Right kidney (tissue), 1 donor: ENCODE data around the gene PRKAG2.
"Not testable (repeated sequence)": the region's sequence is repeated elsewhere in the genome, so short reads cannot be mapped to it uniquely, and the experiment has no call there.

Source experiments
- DNase-seq: peaks from one replicate; pipeline ENCODE4 v3.0.0-alpha.2; 2016

PRKAG2 gene

DNA sequence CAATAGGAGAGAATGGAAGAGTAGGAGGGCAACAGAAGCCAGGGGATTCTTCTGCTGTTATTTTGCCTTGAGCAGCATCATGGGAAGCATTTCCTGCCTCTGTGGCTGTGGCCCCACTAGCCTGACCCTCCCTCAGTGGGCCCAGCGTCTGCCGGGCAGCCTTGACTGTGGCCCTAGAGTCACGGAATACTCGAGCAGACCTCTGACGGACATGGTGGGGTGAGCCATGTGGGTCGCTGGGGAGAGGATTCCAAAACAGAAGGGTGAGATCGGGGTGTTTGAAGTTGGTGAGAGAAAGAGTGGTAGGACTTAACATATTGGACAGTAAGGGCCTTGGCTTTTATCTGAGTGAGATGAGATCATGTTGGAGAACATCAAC is 8.3 kb upstream of the PRKAG2 start:
- no peak for DNase-seq

DNA sequence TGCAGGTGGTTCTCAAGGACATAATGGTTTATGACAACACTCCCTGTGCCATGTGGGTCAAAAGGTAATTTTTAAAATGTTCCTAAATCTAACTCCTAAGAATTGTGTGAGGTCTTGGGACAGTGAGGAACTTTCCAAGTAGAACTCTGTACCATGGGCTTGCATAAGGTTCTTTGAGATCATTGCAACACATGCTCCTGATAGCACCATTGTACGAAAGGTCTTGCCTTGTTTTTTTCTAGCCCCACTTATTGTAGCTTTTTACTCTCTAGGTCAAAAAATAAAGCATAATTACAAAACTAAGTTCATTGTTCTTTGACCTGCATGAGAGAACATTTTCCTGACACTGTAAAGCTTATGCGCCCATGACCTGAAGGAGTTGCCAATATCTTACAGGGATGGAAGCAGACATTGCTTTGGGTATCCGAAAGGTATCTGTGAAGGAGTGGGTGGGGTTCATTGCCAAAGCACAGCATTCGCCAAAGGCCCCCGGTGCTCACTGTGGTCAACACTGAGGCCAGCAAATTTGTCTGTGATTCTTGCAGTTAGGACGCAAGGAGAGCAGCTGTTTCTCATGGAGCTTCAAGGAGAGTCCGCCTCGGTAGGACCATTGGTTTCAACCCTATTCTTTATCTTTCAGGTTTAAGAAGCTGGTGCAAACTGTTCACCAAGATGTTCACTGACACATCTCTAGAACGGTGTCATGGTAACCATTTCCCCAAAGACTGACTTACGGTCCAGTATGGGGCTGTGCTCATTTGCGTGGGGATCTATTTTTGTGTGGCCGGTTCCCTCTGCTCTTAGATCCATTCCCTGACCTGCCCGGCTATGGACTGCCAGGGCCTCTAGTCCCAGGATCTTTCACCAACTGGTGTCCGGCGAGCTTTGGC is 7.6 kb upstream of the PRKAG2 start:
- DNase-seq: no peak

DNA sequence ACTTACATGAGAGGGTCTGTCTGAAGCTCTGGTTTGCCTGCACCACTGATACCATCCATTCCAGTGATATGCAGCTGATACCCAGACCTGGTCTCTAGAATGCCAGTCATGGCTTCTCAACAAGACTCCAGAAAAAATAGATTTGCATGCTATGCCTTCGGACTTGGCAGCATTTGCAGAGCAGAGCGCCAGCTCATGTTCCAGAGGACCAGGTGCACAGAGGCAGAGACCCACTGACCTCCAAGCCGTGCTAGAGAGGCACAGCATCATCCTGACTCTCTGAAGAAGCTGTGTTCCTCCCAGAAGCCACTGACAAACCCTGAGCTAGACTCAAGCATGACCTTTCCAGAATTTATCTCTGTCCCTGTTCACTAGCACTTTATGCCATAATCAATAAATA is 6.9 kb upstream of the PRKAG2 start:
- DNase-seq: no peak

DNA sequence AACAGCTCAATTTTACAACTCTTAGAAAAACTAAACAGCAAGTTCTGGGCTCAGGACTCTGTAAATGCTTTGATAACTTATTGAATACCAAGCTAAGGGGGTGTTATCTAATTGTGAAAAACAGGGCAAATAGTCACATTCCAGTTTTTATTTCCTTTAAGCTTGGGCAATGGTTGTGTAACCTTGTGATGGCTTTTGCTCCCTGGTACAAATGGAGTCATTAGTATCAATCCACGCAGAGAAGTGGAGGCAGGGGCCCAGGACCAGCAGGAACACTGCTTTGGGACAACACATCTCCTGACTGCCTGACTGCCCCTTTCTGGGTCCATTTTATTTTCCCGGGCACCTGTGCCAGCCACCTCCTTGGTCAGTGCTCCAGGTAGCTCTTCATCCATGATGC is 5.8 kb upstream of the PRKAG2 start:
- DNase-seq: no peak

DNA sequence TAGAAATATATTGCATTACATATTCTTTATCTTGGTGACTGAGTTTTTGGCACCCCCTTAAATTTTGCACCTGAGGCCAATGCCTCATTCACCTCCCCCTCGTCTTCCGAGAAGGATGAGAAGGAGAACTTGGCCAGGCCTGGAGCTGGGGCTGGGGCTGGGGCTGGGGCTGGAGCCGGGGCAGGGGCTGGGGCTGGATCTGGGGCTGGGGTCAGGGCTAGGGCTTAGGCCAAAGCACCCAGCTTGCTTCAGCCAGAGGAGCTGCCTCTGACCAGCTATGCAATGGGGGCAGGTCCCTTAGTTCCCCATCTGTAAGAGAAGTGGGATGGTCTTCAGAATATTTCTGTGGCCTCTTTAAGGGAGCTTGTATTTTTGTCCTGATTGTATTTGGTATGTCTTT is 3.8 kb upstream of the PRKAG2 start:
- no peak for DNase-seq

DNA sequence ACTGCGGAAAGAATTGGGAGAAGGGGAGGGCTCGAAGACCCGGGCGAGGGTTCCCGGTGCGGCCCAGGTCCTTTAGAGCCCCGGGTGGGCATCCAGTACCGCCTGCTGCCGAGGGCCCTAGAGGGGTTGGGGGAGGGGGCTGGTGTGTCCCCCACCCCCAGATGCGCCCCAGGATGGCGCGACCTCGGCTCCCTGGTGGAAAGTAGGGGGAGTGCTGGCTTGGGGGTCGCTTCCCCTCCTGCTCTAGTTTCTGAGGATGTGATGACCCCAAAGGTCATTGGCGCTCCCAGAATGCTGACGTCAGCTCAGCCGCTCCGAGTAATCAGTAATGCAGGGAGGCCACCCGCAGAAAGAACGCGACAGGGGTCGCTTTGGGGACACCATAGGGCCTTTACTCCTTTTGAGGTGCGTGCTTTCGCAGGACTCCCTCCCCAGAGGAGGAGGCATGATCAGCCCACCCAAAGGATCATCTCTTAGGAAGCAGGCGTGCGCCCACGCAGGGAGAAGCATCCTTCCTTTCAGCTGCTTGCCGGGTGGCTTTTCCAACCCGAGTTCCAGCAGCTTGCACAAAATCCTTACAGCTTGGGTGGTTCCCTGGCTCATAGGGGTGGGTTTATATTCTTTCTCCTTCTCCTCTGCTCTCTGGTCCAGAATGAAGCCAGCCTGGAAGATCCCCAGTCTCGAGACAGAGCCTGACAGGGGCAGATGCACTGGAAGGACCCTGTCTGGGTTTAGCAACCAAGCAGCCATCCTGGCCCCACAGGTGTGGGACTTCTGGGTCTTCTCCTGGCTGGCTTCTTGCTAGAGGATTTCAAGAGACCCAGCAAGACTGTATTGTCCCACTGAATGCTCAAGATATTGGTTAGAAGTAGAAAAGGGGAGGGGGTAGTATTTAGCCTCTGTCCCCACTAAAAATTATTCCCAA is 1.3 kb upstream of the PRKAG2 start:
- peak; percentile 35 for DNase-seq

DNA sequence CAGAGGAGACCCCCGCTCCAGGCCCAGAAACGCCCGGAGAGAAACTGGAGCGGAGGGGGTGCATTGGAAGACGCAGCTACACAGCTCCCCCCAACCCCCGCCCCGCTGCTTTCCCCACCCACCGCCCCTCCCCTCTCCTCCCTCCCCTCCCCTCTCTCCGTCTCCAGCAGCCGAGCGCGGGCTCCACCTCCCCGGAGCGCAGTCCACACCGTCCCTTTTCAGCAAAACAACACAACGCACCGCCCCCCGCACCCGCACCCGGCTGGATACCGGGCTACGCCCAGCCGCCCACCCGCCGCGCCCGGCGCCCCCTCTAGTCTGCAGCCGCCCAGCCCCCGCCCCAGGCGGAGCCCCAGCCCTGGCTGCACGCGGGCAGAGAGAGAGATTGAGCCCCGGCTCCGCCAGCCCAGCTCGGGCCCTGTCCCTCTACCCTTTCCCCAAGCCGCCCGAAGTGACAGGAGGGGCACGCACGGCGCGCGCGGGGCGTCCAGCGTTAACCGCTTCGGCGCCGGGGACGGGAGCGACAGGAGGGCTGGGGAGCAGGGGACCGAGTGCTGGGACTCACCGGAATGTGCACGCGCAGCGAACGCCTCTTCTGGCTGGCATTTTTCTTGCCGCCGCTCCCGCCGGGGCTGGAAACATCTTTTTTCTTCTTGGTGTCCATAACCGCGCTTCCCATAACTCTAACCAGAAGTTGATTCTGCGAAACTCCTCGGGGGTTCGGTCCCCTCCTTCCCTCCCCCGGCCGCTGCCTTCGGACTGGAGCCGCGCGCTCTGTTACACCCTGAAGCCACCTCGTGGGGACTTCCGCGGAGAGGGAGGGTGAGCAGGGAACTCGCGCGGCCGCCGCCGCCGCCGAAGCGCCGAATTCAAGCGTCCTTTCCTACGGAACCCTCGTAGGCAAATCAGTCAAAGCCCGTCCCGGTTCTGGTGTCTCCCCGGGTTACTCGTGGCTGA is 695 bp downstream of the PRKAG2 start:
- DNase-seq: peak; percentile 82

DNA sequence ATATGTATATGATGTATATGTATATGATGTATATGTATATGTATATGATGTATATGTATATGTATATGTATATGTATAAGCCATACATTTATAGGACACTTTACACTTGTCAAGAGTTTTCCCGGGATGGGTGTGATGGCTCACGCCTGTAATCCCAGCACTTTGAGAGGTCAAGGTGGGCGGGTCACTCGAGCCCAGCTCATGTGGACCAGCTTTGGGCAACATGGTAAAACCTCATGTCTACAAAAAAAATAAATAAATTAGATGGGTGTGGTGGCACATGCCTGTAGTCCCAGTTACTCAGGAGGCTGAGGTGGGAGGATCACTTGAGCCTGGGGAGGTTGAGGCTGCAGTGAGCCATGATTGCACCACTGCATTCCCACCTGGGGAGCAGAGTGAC is 2.4 kb downstream of the PRKAG2 start:
- not testable (repeated sequence) for DNase-seq

DNA sequence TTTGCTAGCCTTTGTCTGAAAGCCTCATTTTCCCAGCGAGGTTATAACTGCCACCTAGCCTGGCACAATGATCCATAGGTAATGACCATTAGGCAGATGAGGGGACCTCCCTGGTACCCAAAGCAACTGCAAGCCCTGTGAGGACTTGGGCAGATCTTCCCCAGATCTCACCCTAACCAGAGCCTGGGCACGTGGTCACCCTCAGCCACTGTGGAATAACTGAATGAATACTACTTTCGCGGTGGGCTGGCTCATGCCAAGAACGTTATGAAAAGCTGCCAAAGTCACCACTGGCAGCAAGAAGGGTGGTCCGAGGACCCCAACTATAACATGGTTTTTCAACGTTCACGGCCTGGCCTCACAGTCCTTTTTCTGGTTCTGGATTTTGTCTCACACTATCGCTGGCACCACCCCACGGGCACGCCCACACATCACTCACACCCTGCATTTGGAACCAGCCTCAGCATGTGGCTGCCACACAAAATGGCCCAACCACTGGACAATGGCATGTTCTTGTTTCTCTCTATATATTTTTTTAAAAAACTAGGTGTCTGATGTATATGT is 3.4 kb downstream of the PRKAG2 start:
- DNase-seq: no peak

DNA sequence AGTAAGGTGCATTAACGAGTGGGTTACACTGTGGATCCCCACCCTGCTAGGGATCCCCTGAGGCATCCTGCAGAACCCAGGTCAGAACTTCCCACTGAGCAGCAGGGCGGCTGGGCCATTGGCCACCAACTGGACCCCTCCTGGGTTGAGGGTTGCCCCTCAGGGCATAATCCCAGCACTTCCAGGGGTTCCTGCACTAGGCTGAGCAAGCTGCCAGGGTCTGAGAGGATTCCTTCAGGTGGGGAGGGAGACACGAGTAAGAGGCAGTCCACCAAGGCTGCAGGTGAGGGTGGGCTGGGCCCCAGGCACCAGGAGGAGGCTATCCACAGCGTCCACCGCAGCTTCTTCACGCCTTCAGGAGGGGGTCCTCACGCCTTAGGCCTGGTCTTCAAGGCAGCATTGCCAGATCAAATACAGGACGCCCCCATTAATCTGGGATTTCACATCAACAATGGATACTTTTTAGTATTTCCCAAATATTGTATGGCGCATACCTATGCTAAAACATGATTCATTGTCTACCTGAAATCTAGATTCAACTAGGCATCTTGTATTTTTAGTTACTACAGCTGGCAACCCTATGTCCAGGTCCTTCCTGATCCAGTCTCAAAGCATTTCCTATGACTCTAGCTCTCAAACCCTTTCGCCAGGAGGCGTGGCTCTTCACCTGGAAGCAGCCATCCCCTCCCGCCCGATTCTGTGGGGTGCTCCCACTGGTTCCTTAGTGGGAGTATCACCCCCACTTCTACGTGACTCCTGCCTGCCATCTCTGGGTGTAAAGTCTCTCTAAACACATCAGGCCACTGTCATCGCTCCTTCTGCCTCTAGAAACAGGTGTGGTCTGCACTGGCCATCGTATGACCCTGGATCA is 4.1 kb downstream of the PRKAG2 start:
- no peak for DNase-seq

DNA sequence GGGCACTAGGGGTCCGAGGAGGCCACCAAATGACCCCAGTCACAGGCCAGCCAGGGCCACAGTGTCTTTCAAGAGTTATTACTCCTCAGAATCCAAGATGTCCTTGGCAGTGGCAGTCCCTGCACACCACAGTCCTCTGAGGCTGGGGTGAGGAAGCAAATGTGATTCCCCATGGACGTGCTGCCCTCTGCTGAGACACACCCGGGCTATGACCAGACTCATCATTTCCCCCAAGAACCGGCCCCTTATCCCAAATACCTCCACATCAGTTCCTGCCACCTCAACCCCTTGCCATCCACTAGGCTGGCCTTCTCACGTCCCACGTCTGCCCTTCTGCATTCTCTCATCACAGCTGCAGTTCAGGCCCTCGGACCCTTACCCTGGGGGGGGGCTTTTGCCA is 5.0 kb downstream of the PRKAG2 start:
- no peak for DNase-seq

DNA sequence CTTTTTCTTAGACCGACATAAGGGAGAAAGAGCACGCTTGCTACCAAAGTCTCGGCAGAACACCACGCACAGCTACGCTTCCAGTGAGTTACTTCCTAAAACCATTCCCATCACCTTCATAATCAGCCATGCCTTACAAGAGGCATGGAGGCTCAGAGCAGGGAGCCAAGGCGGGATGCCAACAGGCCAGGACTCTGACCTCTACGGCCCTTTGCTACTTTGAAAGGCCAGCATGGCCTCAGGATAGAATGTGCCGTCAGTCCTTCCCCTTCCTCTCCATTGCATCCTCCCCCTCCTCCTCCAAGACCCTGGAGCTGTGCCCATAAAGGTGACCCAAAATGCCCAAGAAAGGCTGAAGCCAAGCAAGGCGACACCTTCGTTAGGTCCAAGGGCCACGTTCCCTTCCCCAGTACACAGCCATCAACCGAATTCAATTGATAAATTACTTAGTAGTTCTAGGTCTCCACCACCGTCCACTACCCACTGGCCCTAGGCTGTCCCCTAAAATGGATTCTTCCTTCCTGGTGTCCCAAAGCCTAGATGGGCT is 5.7 kb downstream of the PRKAG2 start:
- no peak for DNase-seq

DNA sequence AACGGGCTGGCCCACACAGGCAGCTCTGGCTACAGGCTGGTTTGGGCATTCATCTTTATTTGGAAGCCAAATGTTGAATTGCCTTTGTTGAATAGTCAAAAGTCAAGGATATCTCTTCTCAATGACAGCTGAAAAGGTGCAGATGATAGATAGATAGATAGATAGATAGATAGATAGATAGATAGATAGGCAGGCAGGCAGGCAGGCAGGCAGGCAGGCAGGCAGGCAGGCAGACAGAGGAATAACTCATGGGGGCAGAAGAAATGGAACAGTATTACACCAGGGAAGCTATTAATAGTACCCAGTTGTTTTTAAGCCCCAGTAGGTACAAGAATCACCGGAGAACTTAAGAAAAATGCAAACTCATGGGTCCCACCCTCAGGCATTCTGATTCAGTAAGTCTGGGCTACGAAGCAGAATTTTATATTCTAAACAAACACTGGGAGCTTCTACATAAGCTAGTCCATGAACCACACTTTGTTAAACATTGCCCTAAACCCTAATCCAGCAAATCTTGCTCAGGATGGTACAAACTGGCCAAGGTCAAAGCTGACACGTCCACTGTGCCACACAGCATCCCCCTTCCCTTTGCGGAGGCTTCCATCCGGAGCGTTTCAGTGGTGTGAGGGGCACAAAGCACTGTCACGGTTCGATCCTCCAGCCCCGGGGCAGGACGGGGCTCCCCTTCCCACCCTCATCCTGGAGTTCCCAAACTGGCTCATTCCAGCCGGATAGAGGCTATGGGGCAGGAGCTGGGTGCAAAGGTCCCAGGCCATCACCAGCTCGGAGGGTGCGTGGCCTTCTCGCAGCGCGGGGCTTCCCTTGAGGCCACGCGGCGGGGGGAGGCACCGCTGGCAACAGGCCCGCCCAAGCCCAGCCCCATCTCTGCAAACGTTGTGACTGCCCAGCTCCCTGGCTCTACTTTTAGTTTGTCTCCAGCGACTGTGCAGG is 6.7 kb downstream of the PRKAG2 start:
- DNase-seq: no peak

DNA sequence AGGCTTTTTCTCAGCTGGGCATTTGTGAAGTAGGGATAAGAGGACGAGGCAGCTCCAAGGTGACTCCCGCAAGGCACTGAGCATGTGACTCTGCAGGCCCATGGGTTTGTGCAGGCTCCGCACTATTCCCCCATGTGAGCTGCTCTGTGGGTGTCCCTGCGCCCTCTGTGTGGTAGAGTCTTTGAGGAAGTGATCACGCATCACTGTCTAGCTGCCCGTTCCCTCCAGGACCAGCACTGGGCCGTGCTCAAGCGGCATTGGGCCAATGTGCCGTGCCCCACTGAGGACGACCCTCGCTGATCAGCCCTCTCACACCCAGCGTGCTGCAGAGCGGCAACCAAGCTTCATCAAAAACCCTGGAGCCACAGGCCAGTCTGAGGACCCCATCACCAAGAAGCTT is 7.5 kb downstream of the PRKAG2 start:
- no peak for DNase-seq

DNA sequence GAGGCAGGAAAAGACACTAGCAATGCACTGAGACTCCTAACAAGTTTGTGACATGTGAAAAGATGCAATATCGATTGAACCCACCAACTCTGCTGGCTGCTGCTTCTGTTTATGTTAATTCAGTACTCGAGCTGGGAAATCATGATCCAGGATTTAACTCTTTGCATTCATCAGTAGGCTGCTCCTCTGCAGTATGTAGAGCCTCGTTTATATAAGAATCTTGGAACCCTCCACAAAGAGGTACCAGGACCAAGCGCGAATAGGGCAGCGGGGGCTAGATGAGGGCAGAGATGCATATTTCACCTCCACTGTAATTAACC is 7.8 kb downstream of the PRKAG2 start:
- DNase-seq: no peak

DNA sequence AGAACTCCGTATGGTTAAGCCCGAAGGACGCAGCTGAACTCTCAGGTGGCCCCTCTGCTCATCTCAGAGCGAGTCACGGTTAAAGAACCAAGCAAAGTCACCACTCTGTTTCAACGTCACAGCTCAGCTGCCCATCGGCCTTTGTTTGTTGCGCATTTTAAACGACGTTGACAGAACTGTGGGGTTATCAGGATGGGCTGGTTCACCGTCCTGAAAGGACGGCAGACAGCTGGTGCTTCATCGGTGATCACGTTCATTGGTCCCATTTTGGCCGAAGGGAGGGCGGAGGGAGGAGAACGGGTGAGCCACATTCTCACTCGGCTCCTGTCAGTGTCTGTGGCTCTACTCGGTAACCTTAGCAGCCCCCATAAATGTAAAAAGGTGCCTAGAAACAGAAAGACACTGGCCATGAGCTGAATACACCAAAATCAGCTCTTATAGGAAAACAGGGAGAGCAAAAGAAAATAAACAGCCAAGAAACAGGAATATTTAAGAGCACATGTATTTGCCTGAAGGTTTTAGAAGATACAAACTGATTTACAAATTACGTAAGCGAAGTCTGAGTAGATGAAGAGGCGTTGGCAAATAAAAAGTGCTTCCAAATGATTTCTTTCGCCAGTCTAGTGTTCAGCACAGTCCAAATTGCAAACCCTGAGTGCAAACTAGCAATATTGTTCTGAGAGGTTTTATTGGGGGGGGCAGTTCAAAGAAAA is 8.4 kb downstream of the PRKAG2 start:
- DNase-seq: no peak

DNA sequence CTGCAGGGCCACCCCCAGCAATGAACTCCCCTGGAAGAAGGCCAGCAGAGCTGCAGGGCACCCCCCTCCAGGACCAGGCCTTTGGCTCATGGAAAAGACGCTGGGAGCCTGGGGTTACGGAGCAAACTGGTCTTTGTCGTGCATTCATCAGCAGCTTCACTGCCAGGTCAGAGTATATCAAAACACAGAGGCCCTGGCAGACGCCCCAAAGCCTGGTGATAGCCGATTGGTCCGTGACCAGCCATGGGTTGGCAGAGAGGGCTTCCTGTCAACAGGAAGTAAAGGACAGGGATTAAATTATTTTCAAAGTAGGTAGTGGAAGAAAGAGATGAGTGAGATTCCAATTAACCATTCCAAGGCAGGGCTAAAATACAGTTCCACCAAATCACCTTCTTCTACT is 9.0 kb downstream of the PRKAG2 start:
- no peak for DNase-seq

DNA sequence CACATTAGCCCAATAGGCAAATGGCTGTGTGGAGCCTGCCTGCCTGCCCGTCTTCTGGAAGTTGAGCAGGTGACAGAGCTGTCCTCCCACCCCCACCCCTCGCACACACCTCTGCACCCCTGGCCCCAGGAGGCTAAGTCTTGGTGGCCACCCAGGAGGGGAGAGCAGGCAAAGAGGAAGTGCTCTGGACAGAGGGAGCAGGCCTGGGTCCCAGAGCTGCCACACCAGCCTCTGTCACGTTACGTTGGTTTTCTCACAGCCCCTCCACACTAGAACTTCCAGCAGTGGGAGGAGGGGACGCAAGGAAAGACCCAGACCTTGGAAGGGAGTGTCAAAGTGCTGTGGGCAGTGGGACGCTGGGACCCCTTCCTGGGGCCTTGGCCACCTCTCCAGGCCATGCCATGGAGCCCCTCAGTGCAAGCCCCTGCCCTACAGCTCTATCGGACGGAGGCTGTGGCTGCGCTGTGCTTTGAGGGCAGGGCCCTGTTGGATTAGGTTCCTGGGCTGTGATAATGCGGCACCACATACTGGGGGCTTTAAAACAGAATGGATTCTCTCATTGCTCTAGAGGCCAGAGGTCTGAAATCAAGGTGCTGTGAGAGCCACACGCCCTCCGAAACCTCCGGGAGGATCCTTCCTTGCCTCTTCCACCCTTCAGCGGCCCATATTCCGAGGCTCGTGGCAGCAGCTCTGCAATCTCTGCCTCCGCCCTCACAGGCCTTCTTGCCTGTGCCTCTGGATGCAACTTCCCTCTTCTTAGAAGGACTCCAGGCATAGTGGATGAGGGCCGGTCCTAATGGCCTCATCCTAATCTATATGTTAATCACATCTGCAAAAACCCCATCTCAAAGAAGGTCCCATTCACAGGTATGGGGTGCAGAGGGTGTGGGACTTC is 9.9 kb downstream of the PRKAG2 start:
- DNase-seq: no peak
